Endothelial cell (in vitro differentiated cells): ENCODE data around the gene GGT5. TPM values are rescaled to one million over a fixed set of nuclear protein-coding genes. Genes with fewer than 3 reads are reported as not detected.
"Not testable (repeated sequence)": the region's sequence is repeated elsewhere in the genome, so short reads cannot be mapped to it uniquely, and the experiment has no call there.

Experiments
- DNase-seq: peaks from one replicate; pipeline ENCODE4 v3.0.0; 2021; ENCODE audit warnings: low spot score
- H3K27ac Mint-ChIP-seq: one replicate; pipeline ENCODE4 v1.8.0; 2021; ENCODE audit warnings: mixed read lengths, inconsistent platforms; ENCODE audit not compliant: unreplicated experiment
- H3K27me3 Mint-ChIP-seq: one replicate; pipeline ENCODE4 v1.8.0; 2021; ENCODE audit warnings: mild to moderate bottlenecking, moderate library complexity, mixed read lengths, inconsistent platforms; ENCODE audit not compliant: unreplicated experiment
- H3K36me3 Mint-ChIP-seq: one replicate; pipeline ENCODE4 v1.8.0; 2021; ENCODE audit warnings: mild to moderate bottlenecking, low read depth, mixed read lengths, inconsistent platforms; ENCODE audit not compliant: unreplicated experiment
- H3K4me1 Mint-ChIP-seq: one replicate; pipeline ENCODE4 v1.8.0; 2021; ENCODE audit warnings: mild to moderate bottlenecking, mixed read lengths, inconsistent platforms; ENCODE audit not compliant: unreplicated experiment
- H3K4me3 Mint-ChIP-seq: one replicate; pipeline ENCODE4 v1.8.0; 2021; ENCODE audit warnings: mild to moderate bottlenecking, mixed read lengths, inconsistent platforms; ENCODE audit not compliant: unreplicated experiment
- H3K9me3 Mint-ChIP-seq: one replicate; pipeline ENCODE4 v1.8.0; 2021; ENCODE audit warnings: mixed read lengths, inconsistent platforms; ENCODE audit not compliant: unreplicated experiment
- CTCF ChIP-seq: fragments of 200-600 bp; sonication (generic); IDR thresholded peaks from one replicate; pipeline ENCODE4 v1.5.0; 2021; ENCODE audit warnings: antibody characterized with exemption; ENCODE audit not compliant: unreplicated experiment
- total RNA-seq: library from RNA; stranded (reverse); fragmentation: NEBNext Ultra II Directional; extraction: Animal tissue kit (Norgen Biotek cat#: 25700); gene quantifications from one replicate; pipeline ENCODE4 v1.2.1, GENCODE V29; 2021; ENCODE audit not compliant: unreplicated experiment

GGT5 gene
- total RNA-seq, 1 donor from 2014 or later: 1.6 TPM

DNA sequence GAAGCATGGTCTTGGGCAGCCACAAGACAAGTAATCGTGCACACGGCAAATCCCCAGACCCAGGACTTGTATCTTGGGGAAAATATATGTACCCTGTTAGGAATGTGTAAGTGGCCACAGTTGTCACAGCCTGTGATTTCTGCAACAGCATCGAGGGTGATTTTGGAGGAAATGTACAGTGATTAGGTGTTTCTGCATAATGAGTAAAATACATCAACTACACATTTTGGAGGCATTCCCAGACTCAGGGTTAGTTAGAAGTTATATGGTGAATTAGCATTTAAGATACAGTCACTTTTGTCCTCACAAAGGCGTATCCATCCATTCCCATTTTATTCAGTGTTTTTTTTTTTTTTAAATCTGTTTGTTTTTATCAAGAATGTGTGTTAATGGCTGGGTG lies 35.2 kb downstream of the GGT5 start:
- Mint-ChIP-seq H3K4me3 (no peak overlapping the region), H3K9me3 (no peaks in the 10 kb centered on the region), H3K27me3 (peaks cover 10% of the 10 kb centered on the region), H3K4me1 (peaks cover 36% of the 10 kb centered on the region), H3K27ac (peak overlapping the region; percentile 48), H3K36me3 (no peaks in the 10 kb centered on the region)
- DNase-seq: no peak
- TF ChIP-seq CTCF: no peak

- H3K4me3 Mint-ChIP-seq: no peak overlapping the region
These were observed 35.9 kb downstream of the GGT5 start for GRCh38 chr22:24209016-24209415.

GRCh38 chr22:24208012-24208749 lies 36.7 kb downstream of the GGT5 start:
- Mint-ChIP-seq H3K36me3 (no peaks in the 10 kb centered on the region), H3K9me3 (no peaks in the 10 kb centered on the region), H3K27me3 (peaks cover 5% of the 10 kb centered on the region), H3K4me3 (no peak overlapping the region), H3K27ac (peak overlapping the region; percentile 98), H3K4me1 (peaks cover 34% of the 10 kb centered on the region)
- DNase-seq: no peak
- TF ChIP-seq CTCF: no peak

More at GRCh38 chr22:24209016-24209415, 35.9 kb downstream of the GGT5 start:
- Mint-ChIP-seq H3K27ac (peak overlapping the region; percentile 48), H3K36me3 (no peaks in the 10 kb centered on the region), H3K4me1 (peaks cover 34% of the 10 kb centered on the region), H3K9me3 (no peaks in the 10 kb centered on the region), H3K27me3 (peaks cover 6% of the 10 kb centered on the region)
- no peak for TF ChIP-seq CTCF
- DNase-seq: no peak

GRCh38 chr22:24207264-24208011 lies 37.4 kb downstream of the GGT5 start:
- no peak for TF ChIP-seq CTCF
- Mint-ChIP-seq H3K9me3 (no peaks in the 10 kb centered on the region), H3K27ac (peak overlapping the region; percentile 98), H3K4me3 (no peak overlapping the region), H3K36me3 (no peaks in the 10 kb centered on the region), H3K4me1 (peaks cover 34% of the 10 kb centered on the region), H3K27me3 (peaks cover 5% of the 10 kb centered on the region)
- no peak for DNase-seq

DNA sequence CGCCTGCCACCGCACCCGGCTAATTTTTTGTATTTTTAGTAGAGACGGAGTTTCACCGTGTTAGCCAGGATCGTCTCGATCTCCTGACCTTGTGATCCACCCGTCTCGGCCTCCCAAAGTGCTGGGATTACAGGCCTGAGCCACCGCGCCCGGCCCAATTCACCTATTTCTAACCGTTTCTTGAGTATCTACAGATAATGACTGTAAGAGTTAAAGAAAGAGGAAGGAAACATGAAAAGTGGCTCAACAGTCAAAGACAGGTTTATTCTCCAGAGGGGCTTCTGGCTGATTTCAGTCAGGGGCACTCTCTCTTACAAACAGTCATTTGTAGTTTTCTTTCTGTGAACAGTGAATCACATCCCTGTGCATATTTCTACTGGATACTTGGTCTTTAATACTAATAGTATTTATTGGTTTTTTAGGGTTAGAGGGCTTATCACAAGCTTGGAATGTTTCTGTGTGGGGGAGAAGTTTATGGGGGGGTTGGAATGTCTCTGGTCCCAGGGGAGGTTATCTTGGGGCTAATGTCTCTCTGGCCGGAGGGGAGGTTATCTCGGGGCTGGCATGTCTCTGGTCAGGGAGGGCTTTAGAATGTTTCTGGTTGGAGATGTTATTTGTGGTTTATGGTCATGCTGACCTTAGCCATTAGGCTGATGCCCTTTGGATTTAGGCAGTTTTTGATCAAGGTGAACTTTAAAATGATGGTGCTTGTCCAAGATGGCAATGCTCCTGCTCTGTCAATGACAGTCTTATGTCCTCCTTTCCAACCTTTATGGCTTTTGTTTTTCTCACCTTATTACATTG lies 38.2 kb downstream of the GGT5 start:
- H3K4me1 Mint-ChIP-seq: peaks cover 34% of the 10 kb centered on the region

More for the DNA sequence above, 38.2 kb downstream of the GGT5 start:
- H3K27me3 Mint-ChIP-seq, H3K4me3 Mint-ChIP-seq, H3K9me3 Mint-ChIP-seq, H3K36me3 Mint-ChIP-seq, DNase-seq: not testable (repeated sequence)
- H3K27ac Mint-ChIP-seq: peak overlapping the region; percentile 98
